ENCODE results near the gene FRRS1.

The FRRS1 gene

GRCh38 chr1:99661780-99662179, 104.7 kb downstream of the FRRS1 start:
- Histone ChIP-seq H3K36me3 (ENCODE audit: insufficient read depth, low read length) (peaks cover 19% of the 10 kb centered on the region), H2AFZ (ENCODE audit: low read depth, low read length) (no peak overlapping the region), H3K4me1 (ENCODE audit: insufficient read depth, low read length) (peaks cover 4% of the 10 kb centered on the region), H3K4me3 (ENCODE audit: low read length) (no peak overlapping the region), H3K9me3 (ENCODE audit: low read length) (no peaks in the 10 kb centered on the region), H3K27me3 (ENCODE audit: insufficient read depth, low read length) (no peaks in the 10 kb centered on the region)

- peaks cover 4% of the 10 kb centered on the region for H3K4me1 ChIP-seq (ENCODE audit: insufficient read depth, low read length)
- no peaks in the 10 kb centered on the region for H3K27me3 ChIP-seq (ENCODE audit: insufficient read depth, low read length)
- H3K36me3 ChIP-seq (ENCODE audit: insufficient read depth, low read length), result peaks cover 19% of the 10 kb centered on the region
- H2AFZ ChIP-seq (ENCODE audit: low read depth, low read length), result no peak overlapping the region
- no peaks in the 10 kb centered on the region for H3K9me3 ChIP-seq (ENCODE audit: low read length)
- no peak overlapping the region for H3K4me3 ChIP-seq (ENCODE audit: low read length)
Measured at GRCh38 chr1:99660496-99660895, 105.9 kb downstream of the FRRS1 start.

GRCh38 chr1:99659755-99660210, 106.7 kb downstream of the FRRS1 start:
- no peak overlapping the region for H2AFZ ChIP-seq (ENCODE audit: low read depth, low read length)
- H3K36me3 ChIP-seq (ENCODE audit: insufficient read depth, low read length), result peaks cover 19% of the 10 kb centered on the region
- no peaks in the 10 kb centered on the region for H3K27me3 ChIP-seq (ENCODE audit: insufficient read depth, low read length)
- peaks cover 4% of the 10 kb centered on the region for H3K4me1 ChIP-seq (ENCODE audit: insufficient read depth, low read length)
- H3K4me3 ChIP-seq (ENCODE audit: low read length), result no peak overlapping the region
- no peaks in the 10 kb centered on the region for H3K9me3 ChIP-seq (ENCODE audit: low read length)
